HG03442 (cell line): Measurements from ENCODE around the gene SIAH3.
"Not testable (repeated sequence)": the region's sequence is repeated elsewhere in the genome, so short reads cannot be mapped to it uniquely, and the experiment has no call there.

Experiments used
- ATAC-seq: cut with Tn5 transposase; IDR thresholded peaks from one replicate; pipeline ENCODE4 v1.9.1; 2021; ENCODE audit warnings: mild to moderate bottlenecking, moderate library complexity; ENCODE audit not compliant: unreplicated experiment

The SIAH3 gene, protein sequence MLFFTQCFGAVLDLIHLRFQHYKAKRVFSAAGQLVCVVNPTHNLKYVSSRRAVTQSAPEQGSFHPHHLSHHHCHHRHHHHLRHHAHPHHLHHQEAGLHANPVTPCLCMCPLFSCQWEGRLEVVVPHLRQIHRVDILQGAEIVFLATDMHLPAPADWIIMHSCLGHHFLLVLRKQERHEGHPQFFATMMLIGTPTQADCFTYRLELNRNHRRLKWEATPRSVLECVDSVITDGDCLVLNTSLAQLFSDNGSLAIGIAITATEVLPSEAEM

DNA sequence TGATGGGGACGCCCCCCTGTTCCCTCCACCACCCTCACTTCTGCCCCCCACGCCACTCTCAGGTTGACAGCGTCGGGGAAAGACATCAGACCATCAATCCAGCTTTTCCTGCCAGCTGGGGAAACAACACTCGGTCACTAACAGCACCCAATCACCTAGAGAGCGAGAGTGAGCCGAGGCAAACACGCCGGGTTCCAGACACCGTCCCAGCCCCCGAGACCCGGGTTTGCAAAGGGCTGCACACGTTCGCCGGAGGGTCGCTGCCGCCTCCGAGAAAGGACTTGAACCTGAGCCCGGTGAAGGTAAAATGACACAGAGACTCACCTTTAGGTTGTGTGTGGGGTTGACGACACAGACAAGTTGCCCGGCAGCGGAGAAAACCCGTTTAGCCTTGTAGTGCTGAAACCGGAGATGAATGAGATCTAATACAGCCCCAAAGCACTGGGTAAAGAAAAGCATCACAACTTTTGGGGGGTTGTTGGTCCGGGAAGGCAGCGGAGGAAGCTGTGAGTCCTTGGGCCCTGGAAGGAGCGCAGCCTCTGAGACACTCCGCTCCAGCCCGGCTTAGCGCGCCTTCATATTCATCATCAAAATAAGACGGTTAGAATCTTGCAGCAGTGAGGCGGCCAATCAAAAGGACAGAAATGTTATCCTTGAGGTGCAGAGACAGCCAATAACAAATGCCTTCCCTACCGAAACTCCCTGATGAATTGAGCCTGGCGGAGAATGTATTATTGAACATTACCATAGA is at the start of gene SIAH3:
SIAH3 (minus strand) TSS at position 583 of the 751 bp plus-strand sequence; CDS start at position 459, 124 bp downstream.
- ATAC-seq, result no peak

DNA sequence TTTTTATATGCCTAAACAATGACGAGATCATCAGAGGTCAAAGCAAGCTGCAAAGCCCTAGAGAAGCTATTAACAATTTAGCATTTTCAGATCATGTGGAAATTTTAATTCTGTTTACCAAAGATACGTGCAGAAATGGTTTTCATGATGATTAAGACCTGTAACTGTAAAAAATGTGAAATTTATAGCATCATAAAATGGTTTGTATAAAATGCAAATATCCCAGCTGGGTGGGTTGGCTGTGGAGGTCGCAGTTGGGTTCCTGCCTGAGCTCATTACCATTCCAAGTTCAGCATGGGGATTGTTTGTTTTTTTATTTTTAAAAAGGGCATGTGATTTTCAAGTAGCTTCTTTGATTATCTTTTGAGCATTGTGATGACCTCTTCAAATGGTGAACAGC is 47.9 kb upstream of the SIAH3 start:
- no peak for ATAC-seq

DNA sequence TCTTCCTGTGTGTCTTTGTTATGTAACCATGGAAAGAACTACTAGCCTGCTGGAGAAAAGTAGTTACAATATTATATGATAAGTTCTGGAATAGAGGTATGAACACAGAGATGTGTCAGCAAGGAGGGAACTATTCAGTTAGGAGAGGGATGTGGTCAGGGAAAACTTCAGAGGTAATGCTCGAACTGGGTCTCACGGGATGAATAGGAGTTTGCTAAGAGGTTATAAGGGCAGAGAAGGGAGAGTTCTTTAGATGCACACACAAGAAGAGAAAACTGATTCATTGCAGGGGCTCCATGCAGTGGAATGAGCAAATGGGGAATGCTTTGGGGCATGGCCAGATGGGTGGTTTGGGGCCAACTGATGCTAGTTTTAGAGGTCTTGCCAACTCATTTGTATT is 46.0 kb upstream of the SIAH3 start:
- ATAC-seq, result no peak

DNA sequence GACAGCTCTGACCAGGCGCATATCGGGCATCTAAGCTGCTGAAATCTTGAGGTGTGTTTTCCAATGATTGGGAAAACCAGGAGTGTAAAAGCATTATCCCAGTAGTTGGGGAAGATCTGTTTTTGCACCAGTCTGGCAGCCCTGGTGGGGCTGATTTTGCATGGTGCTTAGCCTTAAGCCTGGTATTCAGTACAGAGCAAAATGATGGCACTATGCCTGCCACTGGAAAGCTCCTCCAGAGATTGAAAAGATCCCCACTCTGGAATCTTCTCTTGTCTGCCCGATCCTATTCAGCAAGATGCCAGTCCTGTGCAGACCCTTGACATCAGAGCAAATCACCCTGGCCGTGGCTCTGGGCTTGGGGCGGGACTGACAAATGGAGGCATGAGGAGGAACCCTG is 44.7 kb upstream of the SIAH3 start:
- ATAC-seq, result no peak

DNA sequence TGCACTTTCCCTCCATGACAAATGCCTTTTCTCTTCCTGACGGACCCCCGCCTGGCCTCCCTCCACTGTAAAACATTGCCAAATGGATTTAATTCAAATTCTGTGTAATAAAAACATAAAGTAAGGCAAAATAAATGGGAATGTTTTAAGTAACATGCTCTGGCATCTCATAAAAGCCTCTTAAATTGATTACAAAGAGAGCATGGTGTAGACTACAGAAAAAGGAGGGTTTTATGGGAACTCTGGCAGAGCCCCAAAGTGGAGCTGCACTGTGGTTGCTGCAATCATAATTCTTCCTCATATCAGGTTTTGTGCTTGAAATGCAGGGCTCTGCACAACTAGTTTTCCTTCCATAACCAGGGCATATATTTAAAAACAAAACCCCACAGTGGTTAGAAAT is 44.3 kb upstream of the SIAH3 start:
- ATAC-seq, result no peak

DNA sequence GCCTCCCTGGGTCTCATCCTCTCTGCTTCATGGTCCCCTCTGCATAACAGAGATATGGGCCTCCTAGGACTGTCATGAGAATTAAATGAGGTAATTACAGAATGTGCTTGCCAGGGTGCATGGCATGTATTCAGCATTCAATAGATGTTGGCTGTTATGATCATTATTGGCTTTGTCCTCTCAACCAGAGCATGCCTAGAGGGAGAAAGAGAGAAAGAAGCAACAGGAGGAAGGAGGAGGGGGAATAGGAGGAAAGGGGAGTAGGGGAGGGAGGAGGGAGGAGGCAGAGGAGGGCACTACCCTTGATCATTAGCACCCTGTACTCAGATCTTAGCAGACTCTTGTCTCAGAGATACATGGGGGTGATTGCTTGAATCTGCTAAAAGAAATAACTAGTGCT is 41.0 kb upstream of the SIAH3 start:
- ATAC-seq, result no peak

DNA sequence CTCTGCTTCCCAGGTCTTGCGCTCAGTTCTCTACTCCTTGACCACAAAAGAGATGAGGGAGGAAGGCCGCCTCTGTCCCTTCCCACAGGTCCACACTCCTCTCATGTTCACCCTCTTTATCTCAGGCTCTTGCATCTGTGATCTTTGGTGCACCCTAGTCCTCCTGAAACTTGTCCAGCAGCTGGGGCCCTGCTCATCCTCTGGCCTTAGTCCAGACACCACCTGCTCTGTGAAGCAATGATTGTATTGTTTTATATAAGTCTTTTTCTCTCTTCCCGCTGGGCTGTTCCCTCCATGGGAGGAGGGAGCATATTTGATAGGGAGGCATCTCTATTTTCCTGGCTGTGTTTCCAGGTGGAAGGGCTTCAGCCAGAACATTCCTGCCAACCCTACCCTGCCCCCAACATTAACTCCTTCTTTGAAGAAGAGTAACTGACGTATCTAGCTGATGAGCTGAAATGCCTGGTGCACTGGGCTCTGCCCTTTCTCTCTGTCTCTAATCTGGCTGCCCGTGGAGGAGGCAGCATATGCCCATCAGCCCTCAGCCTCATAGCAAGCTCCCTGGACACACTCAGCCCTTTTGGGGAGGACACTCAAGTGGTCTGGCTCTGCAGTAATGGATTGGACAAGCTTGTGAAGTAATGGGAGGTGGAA is 38.2 kb upstream of the SIAH3 start:
- no peak for ATAC-seq

DNA sequence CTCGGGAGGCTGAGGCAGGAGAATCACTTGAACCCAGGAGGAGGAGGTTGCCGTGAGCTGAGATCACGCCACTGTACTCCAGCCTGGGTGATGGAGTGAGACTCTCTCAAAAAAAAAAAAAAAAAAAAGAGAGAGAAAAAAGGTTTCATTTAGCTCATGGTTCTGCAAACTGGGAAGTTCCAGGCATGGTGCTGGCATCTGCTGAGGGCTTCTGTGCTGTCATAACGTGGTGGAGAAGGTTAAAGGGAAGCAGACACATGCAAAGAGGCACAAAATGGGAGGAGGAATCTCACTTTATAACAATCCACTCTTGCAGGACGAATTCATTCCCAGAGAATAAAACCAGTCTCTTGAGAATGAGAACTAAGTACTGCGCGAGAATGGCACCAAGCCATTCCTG is 34.9 kb upstream of the SIAH3 start:
- no peak for ATAC-seq

DNA sequence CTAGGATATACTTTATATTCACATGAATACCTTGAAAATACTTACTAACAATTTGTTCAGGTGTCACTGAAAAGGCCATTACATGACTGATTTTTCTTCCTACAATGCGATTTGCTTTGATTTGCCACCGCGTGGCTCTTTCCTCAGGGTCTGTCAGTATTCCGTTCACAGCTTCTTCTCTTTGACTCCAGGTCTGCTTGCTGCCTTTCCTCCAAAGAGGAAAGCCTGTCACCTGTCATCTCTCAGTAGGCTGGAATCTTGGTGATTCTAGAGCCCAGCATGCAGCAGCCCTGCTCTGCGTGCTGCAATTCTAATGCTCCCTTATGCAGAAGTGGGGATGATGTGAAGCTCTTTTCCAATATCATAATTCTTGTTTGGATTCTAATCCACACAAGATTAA is 33.6 kb upstream of the SIAH3 start:
- no peak for ATAC-seq

DNA sequence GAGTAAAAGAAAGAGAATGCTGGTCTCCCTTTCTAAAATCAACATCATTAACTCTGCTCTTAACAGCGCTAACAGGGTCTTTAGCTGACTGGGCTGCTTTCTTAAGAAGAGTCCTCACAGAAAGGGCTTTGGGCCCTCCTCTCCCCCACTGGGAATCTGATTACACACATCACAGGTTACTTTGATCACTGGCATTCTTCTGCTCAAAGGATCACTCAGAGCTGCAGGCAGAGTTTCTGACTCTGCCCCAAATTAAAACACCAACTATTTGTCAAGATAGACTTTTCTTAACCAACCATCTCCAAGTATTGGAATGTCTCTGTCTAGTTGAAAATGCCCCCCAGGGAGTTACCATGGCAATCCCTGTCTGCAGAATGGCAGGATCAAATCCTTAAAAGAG is 31.1 kb upstream of the SIAH3 start:
- ATAC-seq, result no peak

DNA sequence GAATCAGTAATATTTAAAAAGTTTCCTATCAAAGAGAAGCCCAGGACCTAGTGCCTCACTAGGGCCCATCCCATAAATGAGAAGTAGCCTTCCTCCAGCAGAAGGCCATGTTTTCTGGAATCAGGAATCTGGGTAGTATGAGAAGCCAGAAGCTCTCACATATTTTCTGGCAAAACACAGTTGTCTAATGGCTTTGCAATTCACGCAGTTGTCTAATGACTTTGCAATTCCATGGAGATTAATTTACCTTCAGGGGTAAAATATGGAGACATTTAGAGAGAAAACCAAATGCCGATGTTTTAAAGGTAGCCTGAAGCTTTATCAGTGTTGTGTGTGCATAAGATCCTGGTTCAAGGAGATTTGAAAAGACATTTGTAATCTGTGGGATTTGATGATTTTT is 29.8 kb upstream of the SIAH3 start:
- no peak for ATAC-seq

DNA sequence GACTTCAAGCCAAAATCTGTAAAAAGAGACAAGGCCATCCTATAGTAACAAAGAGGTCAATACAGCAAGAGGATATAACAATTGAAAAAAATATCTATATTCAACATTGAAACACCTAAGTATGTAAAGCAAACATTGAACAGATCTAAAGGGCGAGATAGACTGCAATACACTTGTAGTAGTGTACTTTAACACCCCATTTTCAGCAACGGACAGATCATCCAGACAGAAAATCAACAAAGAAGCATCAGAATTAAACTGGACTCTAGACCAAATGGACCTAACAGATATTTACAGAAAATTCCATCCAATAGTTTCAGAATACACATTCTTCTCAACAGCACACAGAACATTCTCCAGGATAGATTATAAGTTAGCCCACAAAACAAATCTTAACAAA is 28.7 kb upstream of the SIAH3 start:
- no peak for ATAC-seq

DNA sequence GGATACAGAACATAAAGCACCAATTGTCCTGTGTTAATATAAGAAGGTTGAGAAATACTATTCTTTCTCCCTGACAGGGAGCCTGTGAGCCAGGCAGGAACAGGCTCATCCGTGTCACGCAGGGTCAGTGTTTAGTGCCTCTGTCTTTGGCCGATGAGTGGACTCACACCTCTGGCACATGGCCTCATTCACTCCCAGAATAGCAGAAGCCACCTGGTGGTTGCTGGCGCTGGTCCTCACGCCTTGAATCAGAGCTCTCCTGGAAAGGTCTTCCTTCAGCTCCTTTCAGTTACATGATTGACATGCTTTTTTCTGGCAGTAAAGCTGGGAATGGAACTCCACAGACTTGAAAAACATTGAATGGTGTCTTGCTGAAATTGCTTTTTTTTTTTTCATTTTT is 28.1 kb upstream of the SIAH3 start:
- ATAC-seq, result no peak

DNA sequence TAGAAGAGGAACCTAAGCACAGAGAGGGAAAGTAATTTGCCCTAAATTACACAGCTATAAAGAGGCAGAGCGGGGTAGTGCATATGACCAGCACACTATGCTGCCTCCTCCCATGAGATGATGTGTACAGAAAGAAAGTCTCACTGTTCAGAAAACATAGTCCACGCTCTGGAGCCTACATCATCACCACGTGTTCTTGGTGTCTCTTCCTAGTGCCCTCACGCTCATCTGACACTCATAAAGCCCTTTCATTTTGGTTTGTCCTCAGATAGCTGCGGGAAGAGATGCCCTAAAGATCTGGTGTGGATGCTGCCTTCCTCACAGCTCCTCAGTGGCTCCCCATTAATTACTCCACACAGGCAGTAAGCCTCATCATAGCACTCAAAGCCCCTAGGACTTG is 27.4 kb upstream of the SIAH3 start:
- ATAC-seq, result no peak

DNA sequence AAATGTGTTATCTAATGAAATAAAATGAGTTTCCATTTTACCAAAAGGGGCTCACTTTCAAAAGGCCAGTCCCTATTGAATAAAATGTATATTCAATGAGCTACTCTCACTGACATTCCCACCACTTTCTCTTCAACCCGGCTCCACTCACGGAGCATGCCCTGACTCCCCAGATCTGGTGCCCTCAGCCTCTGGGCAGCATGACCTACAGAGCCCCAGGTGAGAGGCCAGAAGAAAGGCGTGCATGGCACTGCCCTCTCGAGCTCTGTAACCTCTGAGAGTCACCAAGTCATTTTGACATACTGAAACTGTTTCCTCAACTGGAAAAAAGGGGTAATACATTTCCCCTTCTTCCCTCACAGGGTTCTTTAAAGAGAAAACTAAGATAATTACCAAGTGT is 25.2 kb upstream of the SIAH3 start:
- ATAC-seq, result no peak

DNA sequence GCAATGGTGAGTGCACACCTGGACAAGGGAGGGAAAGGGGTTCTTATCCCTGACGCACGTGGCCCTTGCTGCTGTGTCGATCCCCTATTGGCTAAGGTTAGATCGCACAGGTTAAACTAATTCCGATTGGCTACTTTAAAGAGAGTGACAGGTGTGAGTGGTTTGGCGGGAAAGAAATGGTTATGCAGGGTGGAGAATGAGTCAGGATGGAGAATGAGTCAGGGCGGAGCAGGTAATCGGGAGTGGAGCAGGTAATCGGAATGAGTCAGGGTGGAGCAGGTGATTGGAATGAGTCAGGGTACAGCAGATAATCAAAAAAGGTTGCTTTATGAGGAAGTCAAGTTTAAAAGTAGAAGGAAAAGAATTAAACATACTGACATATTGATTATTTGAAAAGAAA is 24.4 kb upstream of the SIAH3 start:
- ATAC-seq, result no peak

DNA sequence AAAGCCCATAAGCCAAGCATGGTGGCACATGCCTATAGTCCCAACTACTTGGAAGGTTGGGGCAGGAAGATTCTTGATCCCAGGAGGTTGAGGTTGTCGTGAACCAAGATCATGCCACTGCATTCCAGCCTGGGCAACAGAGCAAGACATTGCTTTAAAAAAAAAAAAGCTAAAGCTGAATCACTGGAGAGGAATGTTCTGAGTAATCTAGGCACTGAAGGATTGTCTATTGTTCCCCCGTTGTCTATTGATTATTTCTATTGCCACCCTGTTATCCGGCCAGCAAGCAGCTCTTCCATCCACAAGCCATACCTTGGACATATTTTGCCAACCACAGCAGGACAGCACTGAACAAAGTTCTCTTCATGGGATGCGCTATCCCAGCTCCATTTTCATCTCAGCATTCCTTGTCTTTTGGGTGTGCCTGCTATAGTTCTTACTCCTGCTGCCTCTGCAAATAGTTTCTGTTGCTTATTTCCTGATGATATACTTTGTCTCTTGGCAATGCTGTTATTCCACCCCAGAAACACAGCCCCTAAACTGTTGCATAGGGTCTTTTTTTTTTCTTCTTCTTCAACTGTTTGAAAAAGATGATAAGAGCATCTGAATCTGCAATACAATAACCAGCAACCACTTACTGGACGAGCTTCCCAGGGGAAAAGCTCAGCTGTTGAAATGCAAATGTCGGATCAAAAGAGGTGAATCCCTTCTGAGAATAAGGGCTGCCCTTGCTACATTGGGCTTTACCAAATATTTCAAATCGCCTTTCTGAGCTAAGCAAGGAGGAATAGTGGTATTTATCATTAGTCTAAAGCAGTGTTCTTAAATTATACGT is 22.2 kb upstream of the SIAH3 start:
- no peak for ATAC-seq

DNA sequence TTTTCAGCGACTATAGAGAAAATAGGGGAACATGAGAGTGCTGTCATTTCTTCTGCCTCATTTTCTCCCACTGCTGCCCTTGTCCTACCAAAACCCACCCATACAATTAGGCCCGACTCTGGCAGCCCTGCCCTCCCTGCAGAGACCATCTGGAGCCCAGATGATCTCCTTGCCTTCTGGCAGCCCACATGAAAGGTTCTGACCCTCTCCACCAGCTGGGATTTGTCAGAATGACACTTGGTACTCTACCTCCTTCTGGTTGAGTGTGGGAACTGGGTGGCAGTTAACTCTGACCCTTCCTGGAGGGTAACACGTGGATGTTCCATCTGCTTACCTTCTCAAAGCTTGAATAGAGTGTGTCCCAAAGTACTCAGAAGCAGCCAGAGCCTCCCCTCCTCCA is 21.0 kb upstream of the SIAH3 start:
- ATAC-seq, result no peak

DNA sequence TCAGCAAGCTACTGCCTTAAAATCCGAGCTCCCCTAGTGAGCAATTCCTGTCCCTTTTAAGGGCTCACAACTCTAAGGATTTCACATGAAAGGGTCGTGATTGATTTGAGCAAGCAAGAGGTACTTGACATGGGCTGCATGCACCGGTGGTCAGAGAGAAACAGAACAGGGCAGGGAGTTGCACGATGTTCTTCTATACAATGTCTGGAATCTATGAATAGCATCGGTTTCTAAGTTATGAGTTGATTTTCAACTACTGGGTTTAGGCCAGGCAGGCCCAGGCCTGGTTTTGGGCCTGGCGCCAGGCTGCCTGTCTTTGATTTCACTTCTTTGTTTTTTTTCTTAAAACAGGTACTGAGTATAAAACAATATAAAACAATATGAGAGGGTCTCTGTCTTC is 19.6 kb upstream of the SIAH3 start:
- not testable (repeated sequence) for ATAC-seq

DNA sequence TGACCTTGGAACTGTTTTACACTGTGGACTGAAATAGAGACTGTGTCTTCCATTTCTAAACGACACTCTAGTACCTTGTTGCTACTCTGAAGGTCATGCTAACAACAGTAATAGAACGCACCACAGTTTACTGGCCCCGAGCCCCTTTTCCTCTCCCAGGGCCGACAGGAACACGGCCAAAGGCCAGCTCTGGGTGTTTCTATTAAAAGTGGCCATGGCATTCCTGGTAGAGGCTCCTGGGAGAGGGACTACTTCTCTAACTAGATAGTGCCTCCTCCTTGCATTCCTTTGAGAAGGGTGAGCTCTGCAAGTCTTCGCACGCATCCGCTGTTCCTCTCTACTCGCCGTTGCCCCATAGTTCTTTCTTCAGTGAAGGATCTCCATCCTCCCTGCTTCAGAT is 18.7 kb upstream of the SIAH3 start:
- no peak for ATAC-seq

DNA sequence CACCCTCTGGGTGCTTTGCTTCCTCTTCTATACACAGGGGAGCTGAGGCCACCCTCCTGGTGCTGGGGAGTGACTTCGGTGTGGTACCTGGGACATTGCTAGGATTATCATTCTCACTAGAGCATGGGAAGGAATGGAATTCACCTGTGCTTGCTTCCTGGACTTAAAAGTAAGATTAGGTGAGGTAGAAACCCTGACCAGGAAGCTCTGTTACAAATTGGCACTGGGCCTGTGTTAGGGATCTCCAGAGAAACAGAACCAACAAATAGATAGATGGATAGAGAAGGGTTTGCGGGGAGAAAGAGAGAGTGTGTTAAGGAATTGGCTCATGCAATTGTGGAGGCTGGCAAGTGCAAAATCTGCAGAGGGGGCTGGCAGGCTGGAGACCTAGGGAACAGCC is 13.9 kb upstream of the SIAH3 start:
- ATAC-seq, result no peak
